OCI-LY3 (cell line): ENCODE results near the gene RAB5IF.

Experiments used
- H2AFZ ChIP-seq: fragments of 200-600, 300-600 bp; shearing (Covaris generic); 2 replicates; pipeline ENCODE4 v1.6.0; 2014; ENCODE audit warnings: antibody characterized with exemption, low read depth, low read length
- H3K27ac ChIP-seq: fragments of 200-600, 300-600 bp; sonication (generic); 2 replicates; pipeline ENCODE4 v1.5.1; 2014; ENCODE audit warnings: mild to moderate bottlenecking, low read length, moderate library complexity, mixed read lengths
- H3K27me3 ChIP-seq: fragments of 200-600, 300-600 bp; sonication (generic); 2 replicates; pipeline ENCODE4 v1.6.1; 2014; ENCODE audit warnings: low read depth, low read length, mixed read lengths
- H3K36me3 ChIP-seq: fragments of 200-600, 300-600 bp; sonication (generic); replicated peaks from 2 replicates; pipeline ENCODE3; 2014; ENCODE audit warnings: low read depth, low read length, mixed read lengths
- H3K4me1 ChIP-seq: fragments of 300-600, 200-600 bp; sonication (generic); 2 replicates; pipeline ENCODE4 v1.6.1; 2014; ENCODE audit warnings: low read length, mixed read lengths
- H3K4me2 ChIP-seq: fragments of 200-600, 300-600 bp; sonication (generic); 2 replicates; pipeline ENCODE4 v1.6.1; 2014; ENCODE audit warnings: low read length, mixed read lengths
- H3K4me3 ChIP-seq: fragments of 300-600, 200-600 bp; sonication (generic); 2 replicates; pipeline ENCODE4 v1.5.1; 2014; ENCODE audit warnings: antibody characterized with exemption, mild to moderate bottlenecking, low read length, moderate library complexity
- H3K79me2 ChIP-seq: fragments of 300-600, 200-600 bp; shearing (Covaris generic); 2 replicates; pipeline ENCODE4 v1.6.1; 2014; ENCODE audit warnings: mild to moderate bottlenecking, low read length, mixed read lengths
- H3K9ac ChIP-seq: fragments of 300-600, 200-600 bp; shearing (Covaris generic); 2 replicates; pipeline ENCODE4 v1.6.0; 2014; ENCODE audit warnings: mild to moderate bottlenecking, low read length, moderate library complexity
- H3K9me3 ChIP-seq: fragments of 200-600, 300-600 bp; shearing (Covaris generic); 2 replicates; pipeline ENCODE4 v1.6.1; 2014; ENCODE audit warnings: low read length, mixed read lengths; ENCODE audit not compliant: insufficient read depth
- H4K20me1 ChIP-seq: fragments of 200-600, 300-600 bp; sonication (generic); 2 replicates; pipeline ENCODE4 v1.6.1; 2016; ENCODE audit warnings: low read length, mixed read lengths; ENCODE audit not compliant: insufficient read depth
- CTCF ChIP-seq: fragments of 200-600, 300-600 bp; sonication (generic); IDR thresholded peaks from 2 replicates; pipeline ENCODE4 v1.5.1; 2014; ENCODE audit warnings: antibody characterized with exemption, low read length, low read depth
- EZH2phosphoT487 ChIP-seq: fragments of 200-600 bp; shearing (Covaris generic); IDR thresholded peaks from 2 replicates; pipeline ENCODE4 v1.6.1; 2018; ENCODE audit warnings: antibody characterized with exemption, mixed run types, low read depth

The RAB5IF gene

GRCh38 chr20:36573103-36573797 lies 32.3 kb upstream of the RAB5IF start, which contains the start of gene TGIF2:
Gene TGIF2 (plus strand): TSS chr20:36573597. CDS start chr20:36578775, 5,178 bp downstream.
- Histone ChIP-seq H3K27me3 (no peaks in the 10 kb centered on the region), H3K9me3 (no peaks in the 10 kb centered on the region), H3K4me2 (peak within 1 kb of the TSS; percentile 85), H3K4me3 (peak within 1 kb of the TSS; percentile 95), H2AFZ (peak within 1 kb of the TSS; percentile 55; the same call in 1 of the 2 replicates), H3K36me3 (peaks cover 14% of the 10 kb centered on the region), H3K27ac (peak within 1 kb of the TSS; percentile 84), H3K79me2 (peaks cover 48% of the 10 kb centered on the region), H3K4me1 (peaks cover 13% of the 10 kb centered on the region), H4K20me1 (peaks cover 29% of the 10 kb centered on the region), H3K9ac (peak within 1 kb of the TSS; percentile 99)
- TF ChIP-seq CTCF (no peak), EZH2phosphoT487 (no peak)

GRCh38 chr20:36573798-36574365 lies 31.7 kb upstream of the RAB5IF start:
- Histone ChIP-seq H3K27me3 (no peaks in the 10 kb centered on the region), H3K9ac (peak overlapping the region; percentile 99), H3K27ac (peak overlapping the region; percentile 84), H3K36me3 (peaks cover 20% of the 10 kb centered on the region), H3K4me2 (peak overlapping the region; percentile 85), H3K9me3 (no peaks in the 10 kb centered on the region), H2AFZ (no peak overlapping the region), H3K4me3 (peak overlapping the region; percentile 95), H3K79me2 (peaks cover 55% of the 10 kb centered on the region), H4K20me1 (peaks cover 35% of the 10 kb centered on the region), H3K4me1 (peaks cover 13% of the 10 kb centered on the region)
- TF ChIP-seq EZH2phosphoT487 (no peak), CTCF (no peak)

- Histone ChIP-seq H3K27ac (peak overlapping the region; percentile 84), H3K27me3 (no peaks in the 10 kb centered on the region), H3K79me2 (peaks cover 61% of the 10 kb centered on the region), H3K36me3 (peaks cover 24% of the 10 kb centered on the region), H3K9ac (peak overlapping the region; percentile 99), H2AFZ (no peak overlapping the region), H3K4me3 (peak overlapping the region; percentile 95), H4K20me1 (peaks cover 40% of the 10 kb centered on the region), H3K9me3 (no peaks in the 10 kb centered on the region), H3K4me2 (peak overlapping the region; percentile 85), H3K4me1 (peaks cover 15% of the 10 kb centered on the region)
- TF ChIP-seq CTCF: 0 out of 2 replicates have a peak, but pooled peaks have one; percentile 30
- no peak for TF ChIP-seq EZH2phosphoT487
These were observed 31.0 kb upstream of the RAB5IF start for GRCh38 chr20:36574366-36575135.

- peaks cover 15% of the 10 kb centered on the region for H3K4me1 ChIP-seq
- H3K27me3 ChIP-seq: no peaks in the 10 kb centered on the region
- H4K20me1 ChIP-seq: peaks cover 46% of the 10 kb centered on the region
- no peak overlapping the region for H3K27ac ChIP-seq
- H3K79me2 ChIP-seq: peaks cover 72% of the 10 kb centered on the region
- TF ChIP-seq EZH2phosphoT487: no peak
- TF ChIP-seq CTCF: no peak
- H3K9ac ChIP-seq: no peak overlapping the region
- peaks cover 35% of the 10 kb centered on the region for H3K36me3 ChIP-seq
- no peaks in the 10 kb centered on the region for H3K9me3 ChIP-seq
- no peak overlapping the region for H3K4me3 ChIP-seq
- no peak overlapping the region for H2AFZ ChIP-seq
- no peak overlapping the region for H3K4me2 ChIP-seq
These were observed 29.5 kb upstream of the RAB5IF start for GRCh38 chr20:36576081-36576445.
